ENCODE results near the gene P2RX2.

- TF ChIP-seq CTCF (IDR thresholded peaks at IDR 0.05) (no peak), POLR2A (IDR thresholded peaks at IDR 0.05) (no peak)
These were observed 42.4 kb downstream of the P2RX2 start for GRCh38 chr12:132660996-132661395.

Data from body of pancreas (tissue), 4 donors.